Measurements from ENCODE around the gene PCGF3. TPM values are rescaled to one million over a fixed set of nuclear protein-coding genes. Genes with fewer than 3 reads are reported as not detected.
"Not testable (repeated sequence)": the region's sequence is repeated elsewhere in the genome, so short reads cannot be mapped to it uniquely, and the experiment has no call there.

PCGF3 gene
- total RNA-seq, 1 donor from 2014 or later = 34.7 TPM

- no peak for DNase-seq (ENCODE audit: low spot score)
Observed at GRCh38 chr4:703336-704197, 2.1 kb upstream of the PCGF3 start.

DNA sequence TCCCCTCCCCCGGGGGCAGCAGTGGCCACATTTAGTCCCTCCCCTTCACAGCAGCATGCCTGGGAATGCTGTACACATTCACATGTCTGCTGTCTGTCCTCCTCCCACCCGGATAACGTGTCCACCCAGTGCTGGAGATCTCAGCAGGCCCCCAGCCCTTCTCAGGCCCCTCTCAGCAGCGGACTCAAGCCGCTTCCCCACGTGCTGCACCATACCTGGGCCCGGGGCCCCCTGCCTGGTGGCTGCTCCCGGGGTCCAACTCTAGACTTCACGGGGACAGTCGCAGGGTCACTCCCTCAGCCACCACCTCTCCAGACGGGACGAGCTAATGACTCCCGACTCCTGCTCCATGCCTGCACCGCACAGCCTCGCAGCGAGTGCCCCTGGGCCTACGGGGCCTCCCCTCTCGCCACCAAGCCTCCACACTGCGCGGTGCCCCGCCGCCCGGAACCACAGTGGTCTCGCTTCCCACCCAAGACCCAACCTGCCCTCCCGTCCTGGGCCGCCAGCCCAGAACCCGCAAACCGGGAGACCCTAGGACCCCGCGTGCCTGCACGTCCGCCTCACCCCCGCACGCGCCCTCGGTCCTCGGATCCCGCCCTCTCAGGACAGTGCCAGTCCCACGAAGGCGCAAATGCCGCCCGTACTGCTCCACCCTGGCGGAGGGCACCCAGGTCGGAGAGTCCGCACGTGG, 1.3 kb upstream of the PCGF3 start:
- DNase-seq (ENCODE audit: low spot score) = no peak

DNA sequence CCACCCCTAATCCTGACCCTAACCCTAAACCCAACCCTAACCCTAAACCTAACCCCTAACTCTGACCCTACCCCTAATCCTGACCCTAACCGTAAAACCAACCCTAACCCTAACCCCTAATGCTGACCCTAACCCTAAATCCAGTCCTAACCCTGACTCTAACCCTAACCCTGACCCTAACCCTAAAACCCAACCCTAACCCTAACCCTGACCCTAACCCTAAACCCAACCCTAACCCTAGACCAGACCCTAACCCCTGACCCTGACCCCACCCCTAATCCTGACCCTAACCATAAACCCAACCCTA, 708 bp upstream of the PCGF3 start:
- no peak for DNase-seq (ENCODE audit: low spot score)

DNA sequence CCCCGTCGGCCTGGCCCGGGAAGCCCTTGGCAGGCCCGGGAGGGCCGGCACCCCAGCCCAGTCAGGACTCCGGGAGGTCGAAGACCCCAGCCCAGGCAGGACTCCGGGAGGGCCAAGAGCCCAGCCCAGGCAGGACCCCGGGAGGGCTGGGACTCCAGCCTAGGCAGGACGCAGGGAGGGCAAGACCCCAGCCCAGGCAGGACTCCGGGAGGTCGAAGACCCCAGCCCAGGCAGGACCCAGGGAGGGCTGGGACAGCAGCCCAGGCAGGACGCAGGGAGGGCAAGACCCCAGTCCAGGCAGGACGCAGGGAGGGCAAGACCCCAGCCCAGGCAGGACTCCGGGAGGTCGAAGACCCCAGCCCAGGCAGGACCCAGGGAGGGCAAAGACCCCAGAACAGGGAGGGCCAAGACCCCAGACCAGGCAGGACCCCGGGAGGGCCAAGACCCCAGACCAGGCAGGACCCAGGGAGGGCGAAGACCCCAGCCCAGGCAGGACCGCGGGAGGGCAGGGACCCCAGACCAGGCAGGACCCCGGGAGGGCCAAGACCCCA, 526 bp downstream of the PCGF3 start:
- not testable (repeated sequence) for DNase-seq (ENCODE audit: low spot score)

DNA sequence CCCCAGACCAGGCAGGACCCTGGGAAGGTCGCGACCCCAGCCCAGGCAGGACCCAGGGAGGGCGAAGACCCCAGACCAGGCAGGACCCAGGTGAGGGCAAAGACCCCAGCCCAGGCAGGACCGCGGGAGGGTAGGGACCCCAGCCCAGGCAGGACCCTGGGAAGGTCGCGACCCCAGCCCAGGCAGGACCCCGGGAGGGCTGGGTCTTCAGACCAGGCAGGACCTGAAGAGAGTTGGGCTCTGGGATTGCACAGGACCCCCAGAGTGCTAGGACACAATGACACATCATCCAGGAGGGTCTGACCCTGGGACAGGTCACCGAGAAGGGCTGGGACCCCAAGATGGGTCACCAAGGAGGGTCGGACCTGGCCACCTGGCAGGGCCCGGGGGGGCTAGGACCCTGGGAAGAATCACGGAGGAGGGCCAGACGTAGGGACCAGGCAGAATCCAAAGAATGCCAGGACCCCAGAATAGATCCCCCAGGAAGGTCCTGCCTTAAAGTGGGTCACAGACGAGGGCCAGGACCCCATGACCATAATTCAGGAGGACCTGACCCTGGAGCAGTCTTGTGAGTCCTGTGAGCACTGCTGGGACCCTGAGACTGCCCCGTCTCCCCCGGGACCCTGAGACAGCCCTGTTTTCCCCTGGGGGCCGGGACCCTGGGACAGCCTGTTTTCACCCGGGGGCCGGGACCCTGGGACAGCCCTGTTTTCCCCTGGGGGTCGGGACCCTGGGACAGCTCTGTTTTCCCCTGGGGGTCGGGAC, 1.4 kb downstream of the PCGF3 start:
- DNase-seq (ENCODE audit: low spot score) = no peak

DNA sequence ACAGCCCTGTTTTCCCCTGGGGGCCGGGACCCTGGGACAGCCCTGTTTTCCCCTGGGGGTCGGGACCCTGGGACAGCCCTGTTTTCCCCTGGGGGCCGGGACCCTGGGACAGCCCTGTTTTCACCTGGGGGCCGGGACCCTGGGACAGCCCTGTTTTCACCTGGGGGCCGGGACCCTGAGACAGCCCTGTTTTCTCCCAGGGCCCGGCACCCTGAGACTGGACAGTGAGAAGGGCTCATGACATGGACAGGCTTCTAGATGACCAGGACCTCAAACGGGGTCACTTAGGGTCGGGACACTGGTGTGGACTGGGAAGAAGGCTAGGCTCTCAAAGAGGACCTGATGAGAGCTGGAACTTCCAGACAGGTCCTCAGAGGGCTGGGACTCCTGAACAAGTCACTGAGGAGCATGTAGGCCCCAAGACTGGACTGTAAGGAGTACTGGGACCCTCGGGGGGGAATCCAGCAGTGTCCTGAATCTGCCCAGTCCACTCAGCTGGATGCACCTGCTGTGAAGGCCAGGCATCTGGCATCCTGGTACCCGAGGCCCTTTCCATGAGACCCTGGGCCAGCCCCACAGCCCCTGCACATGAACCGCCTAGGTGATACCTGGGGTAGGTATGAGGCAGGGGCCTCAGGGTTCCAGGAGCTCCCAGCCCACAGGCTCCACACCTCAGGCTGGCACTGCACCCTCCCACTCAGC, 2.4 kb downstream of the PCGF3 start:
- DNase-seq (ENCODE audit: low spot score) = no peak

GRCh38 chr4:708631-708933, 3.0 kb downstream of the PCGF3 start:
- no peak for DNase-seq (ENCODE audit: low spot score)

GRCh38 chr4:709348-709747, 3.7 kb downstream of the PCGF3 start:
- DNase-seq (ENCODE audit: low spot score) = no peak

DNA sequence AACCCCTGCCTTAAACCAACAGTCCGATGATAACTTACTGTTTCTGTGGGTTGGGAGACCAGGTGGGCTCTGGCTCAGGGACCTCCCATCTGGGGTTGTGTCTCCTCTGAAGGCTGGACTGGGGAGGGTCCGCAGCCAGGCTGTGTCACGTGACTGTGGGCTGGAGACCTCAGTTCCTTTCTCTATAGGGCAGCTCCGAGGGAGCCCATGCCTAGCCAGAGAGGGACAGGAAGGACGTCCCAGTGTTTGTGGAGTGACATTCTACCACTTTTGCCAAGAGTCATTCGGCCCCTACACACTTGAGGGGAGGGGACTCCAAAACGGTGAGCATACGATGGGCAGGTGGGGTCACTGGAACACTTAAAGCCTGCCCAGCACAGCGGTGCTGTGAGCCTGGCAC, 4.5 kb downstream of the PCGF3 start:
- DNase-seq (ENCODE audit: low spot score) = no peak

GRCh38 chr4:710916-711315, 5.3 kb downstream of the PCGF3 start:
- no peak for DNase-seq (ENCODE audit: low spot score)

DNA sequence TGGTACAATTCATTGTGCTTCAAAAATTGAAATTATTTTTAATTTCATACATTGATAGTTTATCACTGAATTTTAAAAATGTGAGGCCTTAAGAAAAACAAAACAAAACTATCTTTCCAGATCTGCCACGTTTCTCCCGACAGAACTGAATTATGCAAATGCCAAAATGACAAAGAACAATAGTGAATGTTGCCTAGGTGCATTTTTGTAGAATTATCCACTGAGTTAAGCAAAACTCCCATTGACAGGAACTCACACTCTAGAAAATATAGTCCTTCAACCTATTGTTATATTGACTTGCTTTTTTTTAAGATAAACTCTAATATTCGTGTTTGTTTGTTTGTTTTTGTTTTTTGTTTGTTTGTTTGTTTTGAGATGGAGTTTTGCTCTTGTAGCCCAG, 6.5 kb downstream of the PCGF3 start:
- DNase-seq (ENCODE audit: low spot score) = no peak

- DNase-seq (ENCODE audit: low spot score) = no peak
Observed at GRCh38 chr4:712916-713632, 7.4 kb downstream of the PCGF3 start.

DNA sequence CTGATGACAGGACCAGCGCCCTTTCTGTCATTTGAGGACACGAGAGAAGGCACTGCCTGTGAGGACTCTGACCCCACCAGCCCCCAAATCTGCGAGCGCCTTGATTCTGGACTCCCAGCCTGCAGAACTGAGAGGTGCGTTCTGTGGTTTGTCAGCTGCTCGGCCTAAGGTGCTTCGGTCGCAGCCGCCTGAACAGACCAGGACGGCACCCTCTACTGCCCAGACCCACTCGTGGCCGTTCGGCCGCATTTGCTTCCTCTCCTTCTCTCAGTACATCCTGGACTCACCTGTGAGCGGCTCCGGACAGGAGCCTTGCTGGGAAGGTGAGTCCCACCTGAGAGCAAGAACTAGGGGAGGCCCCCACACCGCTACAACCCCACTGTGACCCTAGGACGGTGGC, 8.5 kb downstream of the PCGF3 start:
- DNase-seq (ENCODE audit: low spot score) = no peak

DNA sequence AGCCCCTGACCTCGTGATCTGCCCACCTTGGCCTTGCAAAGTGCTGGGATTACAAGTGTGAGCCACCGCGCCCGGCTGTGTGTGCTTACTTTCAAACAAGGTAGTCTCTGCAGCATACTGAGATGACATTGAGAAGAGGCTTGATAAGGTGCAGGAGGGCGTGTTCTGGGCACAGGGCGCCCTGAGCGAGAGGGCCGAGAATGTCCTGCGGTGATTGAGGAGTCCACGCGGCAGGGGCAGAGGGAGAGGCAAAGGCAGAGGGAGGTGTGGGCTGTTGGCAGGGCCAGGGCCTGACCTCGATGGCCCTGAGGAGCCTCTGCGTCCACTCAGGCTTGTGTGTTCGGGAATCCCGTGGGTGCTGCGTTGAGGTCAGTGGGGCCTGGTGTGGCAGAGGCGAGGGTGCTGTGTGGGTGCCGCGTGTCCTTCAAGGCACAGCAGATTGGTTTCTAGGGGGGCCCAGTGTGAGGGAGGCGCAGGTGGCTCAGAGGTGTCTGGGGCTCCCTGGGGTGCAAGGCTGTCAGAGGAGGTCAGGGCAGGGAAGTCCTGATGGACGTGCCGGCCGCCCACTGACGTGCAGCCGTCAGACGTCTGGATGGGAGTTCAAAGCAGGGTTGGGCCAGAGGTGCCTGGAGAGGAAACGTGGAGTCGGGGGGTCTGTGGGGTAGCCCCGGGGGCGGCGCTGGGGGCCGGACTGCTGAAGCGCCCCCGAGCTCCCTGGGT, 12.1 kb downstream of the PCGF3 start:
- DNase-seq (ENCODE audit: low spot score) = no peak

DNA sequence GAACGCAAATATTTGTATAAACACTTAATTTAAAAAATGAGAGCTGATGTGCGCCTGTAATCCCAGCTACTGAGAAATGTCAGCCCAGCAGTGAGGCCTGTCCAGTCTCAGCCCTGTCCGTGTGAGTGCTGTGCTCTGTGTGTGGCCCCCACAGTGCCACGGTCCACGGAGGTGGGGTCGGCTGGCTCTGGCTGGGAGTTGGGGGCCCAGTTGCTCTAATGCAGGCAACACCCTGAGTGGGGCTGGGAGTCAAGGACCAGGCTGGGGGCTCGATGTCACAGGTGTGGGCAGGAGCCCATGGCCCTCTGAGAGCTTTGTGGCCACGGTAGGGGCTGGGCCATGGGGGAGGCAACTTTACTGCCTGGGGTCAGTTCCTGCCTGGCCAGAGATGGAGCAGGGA, 12.8 kb downstream of the PCGF3 start:
- no peak for DNase-seq (ENCODE audit: low spot score)

DNA sequence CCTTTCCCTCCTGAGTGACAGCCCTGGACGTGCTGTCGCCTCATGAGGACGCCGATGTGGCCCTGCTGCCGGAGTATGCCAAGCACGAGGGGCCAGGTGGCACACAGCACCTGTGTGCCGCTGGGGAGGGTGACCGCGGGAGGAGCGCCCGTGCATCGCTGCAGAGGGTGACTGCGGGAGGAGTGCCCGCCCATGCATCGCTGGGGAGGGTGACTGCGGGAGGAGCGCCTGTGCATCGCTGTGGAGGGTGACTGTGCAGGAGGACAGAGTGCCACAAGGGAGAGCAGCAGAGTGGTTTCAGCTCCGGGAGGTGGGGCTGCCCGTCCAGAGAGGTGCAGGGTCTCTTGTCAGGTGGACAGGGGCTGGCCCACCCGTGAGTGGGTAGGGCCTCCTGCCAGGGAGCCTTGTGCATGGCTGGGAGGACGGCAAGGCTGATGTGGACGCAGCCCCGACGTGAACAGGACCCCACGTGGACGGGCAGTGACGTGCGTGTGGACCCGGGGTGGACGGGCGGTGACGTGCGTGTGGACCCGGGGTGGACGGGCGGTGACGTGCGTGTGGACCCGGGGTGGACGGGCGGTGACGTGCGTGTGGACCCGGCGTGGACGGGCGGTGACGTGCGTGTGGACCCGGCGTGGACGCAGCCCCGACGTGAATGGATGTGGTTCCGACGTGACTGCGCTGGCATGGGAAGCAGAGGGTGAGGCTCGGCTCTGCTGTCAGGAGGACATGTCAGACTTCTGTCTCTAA, 14.7 kb downstream of the PCGF3 start:
- no peak for DNase-seq (ENCODE audit: low spot score)

- DNase-seq (ENCODE audit: low spot score) = no peak
Observed at GRCh38 chr4:721261-722168, 15.9 kb downstream of the PCGF3 start.

DNA sequence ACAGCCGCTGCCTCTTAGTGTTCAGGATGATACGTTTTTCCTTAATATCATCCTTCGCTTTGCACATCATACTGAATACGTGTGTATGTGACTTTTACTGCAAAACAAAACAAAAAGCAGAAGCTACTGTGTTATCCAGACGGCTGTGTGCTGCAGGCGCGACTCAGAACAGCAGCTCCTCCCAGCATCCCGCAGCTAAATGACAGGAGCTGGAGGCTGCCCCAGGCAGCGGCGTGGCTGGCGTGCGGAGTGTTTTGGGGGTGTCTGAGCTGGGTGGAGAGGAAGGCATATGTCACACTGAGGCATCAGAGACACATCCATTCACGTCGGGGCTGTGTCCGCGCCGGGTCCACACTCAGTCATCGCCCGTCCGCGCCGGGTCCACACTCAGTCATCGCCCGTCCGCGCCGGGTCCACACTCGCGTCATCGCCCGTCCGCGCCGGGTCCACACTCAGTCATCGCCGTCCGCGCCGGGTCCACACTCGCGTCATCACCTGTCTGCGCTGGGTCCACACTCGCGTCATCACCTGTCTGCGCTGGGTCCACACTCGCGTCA, 16.6 kb downstream of the PCGF3 start:
- DNase-seq (ENCODE audit: low spot score) = no peak
